Uterus (tissue), 2 donors: ENCODE results near the gene EPYC.

Experiments used
- CTCF ChIP-seq, 4 experiments: fragments of 200-600 bp in 2 of 4; fragments of 450-650 bp in 2 of 4; sonication (generic) in 2 of 4; IDR thresholded peaks; one replicate each; pipeline ENCODE4 v1.5.1; 2016 to 2019; ENCODE audit warnings: antibody characterized with exemption in 4 of 4, mild to moderate bottlenecking in 2 of 4, moderate library complexity in 1 of 4
- POLR2A ChIP-seq, 2 donors: fragments of 450-650 bp; IDR thresholded peaks; one replicate each; pipeline ENCODE4 v1.6.1; 2016; ENCODE audit warnings: antibody characterized with exemption in 2 of 2, mild to moderate bottlenecking in 1 of 2, moderate library complexity in 1 of 2

DNA sequence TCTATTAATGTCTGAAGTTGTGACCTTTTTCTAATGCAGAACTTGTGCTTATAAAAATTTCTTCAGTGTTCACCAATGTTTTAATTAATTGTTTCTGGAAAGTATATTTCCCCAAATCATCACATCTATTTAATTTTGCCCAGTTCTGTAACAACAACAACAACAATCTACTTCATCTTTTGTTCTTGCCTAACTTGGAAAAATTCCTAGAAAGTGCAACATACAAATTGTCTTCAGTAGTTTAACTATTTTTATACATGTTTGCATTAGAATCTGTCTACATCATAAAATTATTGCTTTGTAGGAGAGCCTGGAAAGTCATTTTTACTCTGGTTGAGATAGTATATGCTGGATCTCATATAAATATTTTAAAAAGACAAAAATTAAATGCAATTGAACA, 88.3 kb downstream of the EPYC start:
- no peak for TF ChIP-seq CTCF (IDR thresholded peaks at IDR 0.05)
- no peak for TF ChIP-seq POLR2A (IDR thresholded peaks at IDR 0.05)
